NCI-H446 (cell line): ENCODE results near the gene ICE2.

Source experiments
- DNase-seq, 2 experiments: peaks; one replicate each; lab custom pipeline; 2025; lab: John Stamatoyannopoulos, UW

ICE2 gene

DNA sequence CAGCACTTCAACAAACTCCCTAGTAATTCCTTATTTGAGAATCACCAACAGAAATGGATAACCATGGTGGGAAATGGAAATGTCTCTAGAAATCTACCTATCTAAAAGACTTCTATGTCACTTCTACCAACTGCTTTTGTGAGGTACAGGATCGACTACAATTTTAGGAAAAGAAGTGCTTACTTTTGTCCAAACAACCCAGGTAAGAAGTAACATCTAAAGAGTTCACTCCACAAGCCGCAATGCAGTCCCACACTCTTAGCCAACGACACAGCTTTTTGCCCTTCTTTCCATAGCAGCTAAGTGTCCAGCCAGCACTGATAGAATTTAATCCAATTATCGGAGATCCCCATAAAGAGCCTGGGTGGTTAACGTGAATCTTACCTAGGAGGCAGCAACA lies 109.2 kb downstream of the ICE2 start:
- no peak for DNase-seq
